Neutrophil (primary cell): ENCODE data around the gene UVSSA.
"Not testable (repeated sequence)": the region's sequence is repeated elsewhere in the genome, so short reads cannot be mapped to it uniquely, and the experiment has no call there.

ENCODE experiments used
- H3K27ac ChIP-seq: fragments of 200-600 bp; sonication (generic); 2 replicates; pipeline ENCODE4 v1.5.1; 2016; ENCODE audit warnings: mild to moderate bottlenecking, moderate library complexity
- H3K27me3 ChIP-seq: fragments of 200-600 bp; sonication (generic); 2 replicates; pipeline ENCODE4 v1.6.0; 2016; ENCODE audit warnings: mild to moderate bottlenecking
- H3K36me3 ChIP-seq: fragments of 200-600 bp; sonication (generic); 2 replicates; pipeline ENCODE4 v1.5.1; 2017
- H3K4me1 ChIP-seq, 2 experiments: fragments of 200-600 bp in 1 of 2; sonication (generic) in 1 of 2; 1 replicate in 1 of 2; 2 replicates in 1 of 2; pipeline versions ENCODE4 v1.5.1 to v1.6.1; 2013 to 2016; ENCODE audit warnings: low read depth in 1 of 2, low read length in 1 of 2, mild to moderate bottlenecking in 1 of 2, moderate library complexity in 1 of 2; ENCODE audit not compliant: control insufficient read depth in 1 of 2, insufficient read depth in 1 of 2
- H3K4me3 ChIP-seq, 2 experiments: fragments of 200-600 bp in 1 of 2; sonication (generic) in 1 of 2; 1 replicate in 1 of 2; 2 replicates in 1 of 2; pipeline ENCODE4 v1.5.1; 2013 to 2016; ENCODE audit warnings: low read depth in 1 of 2, low read length in 1 of 2, mild to moderate bottlenecking in 1 of 2, moderate library complexity in 1 of 2
- H3K9me3 ChIP-seq: fragments of 200-600 bp; sonication (generic); 2 replicates; pipeline ENCODE4 v1.5.1; 2016
- TF ChIP-seq, protein P1 (sequence below): fragments of 200-600 bp; sonication (generic); IDR thresholded peaks from 2 replicates; pipeline ENCODE4 v1.5.1; 2016; ENCODE audit warnings: antibody characterized with exemption

The UVSSA gene

DNA sequence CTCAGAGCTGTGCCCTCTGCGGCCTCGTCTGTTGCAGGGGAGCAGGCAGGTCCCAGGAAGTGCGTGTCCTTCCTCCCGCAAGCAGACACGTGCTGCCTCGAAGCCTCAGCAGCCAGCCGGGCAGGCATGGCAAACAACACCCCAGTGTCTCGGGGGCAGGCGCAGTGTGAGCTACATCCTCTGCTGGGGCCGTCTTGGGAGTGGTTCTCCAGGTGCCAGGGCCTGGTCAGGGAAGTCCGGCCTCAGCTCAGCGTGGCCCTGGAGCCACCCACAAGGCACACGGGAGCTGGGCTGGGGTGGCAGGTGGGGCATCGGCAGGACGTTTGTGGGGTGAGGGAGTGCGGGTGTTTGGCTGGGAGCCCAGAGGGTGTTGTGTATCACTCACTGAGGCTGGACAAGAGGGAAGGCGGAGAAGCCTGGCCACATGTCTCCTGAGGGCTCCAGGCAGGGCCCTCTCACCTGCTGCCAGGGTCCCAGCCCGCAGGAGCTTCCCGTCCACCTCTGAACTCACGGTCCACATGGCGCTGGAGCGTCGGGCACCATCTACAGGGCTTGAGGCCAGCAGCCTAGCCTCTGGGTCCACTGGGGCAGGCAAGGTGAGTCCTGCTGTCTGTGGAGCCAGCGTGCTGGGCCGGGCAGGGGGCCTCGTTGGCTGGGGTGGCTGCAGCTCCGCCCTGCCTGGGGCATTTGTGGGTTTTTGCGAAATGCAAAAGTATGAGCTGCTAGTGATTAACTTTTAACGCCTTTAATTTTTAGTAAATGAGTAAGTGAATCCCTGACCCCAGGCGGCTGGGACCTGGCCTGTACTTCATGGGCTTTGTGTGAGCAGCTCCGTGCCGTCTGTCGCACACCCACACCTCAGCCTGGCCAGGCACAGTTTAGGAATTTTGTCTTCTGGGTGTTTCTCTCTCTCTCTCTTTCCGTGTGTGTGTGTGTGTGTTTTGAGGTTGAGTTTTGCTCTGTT, 17.3 kb upstream of the UVSSA start:
- TF ChIP-seq, protein P1, sequence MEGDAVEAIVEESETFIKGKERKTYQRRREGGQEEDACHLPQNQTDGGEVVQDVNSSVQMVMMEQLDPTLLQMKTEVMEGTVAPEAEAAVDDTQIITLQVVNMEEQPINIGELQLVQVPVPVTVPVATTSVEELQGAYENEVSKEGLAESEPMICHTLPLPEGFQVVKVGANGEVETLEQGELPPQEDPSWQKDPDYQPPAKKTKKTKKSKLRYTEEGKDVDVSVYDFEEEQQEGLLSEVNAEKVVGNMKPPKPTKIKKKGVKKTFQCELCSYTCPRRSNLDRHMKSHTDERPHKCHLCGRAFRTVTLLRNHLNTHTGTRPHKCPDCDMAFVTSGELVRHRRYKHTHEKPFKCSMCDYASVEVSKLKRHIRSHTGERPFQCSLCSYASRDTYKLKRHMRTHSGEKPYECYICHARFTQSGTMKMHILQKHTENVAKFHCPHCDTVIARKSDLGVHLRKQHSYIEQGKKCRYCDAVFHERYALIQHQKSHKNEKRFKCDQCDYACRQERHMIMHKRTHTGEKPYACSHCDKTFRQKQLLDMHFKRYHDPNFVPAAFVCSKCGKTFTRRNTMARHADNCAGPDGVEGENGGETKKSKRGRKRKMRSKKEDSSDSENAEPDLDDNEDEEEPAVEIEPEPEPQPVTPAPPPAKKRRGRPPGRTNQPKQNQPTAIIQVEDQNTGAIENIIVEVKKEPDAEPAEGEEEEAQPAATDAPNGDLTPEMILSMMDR = no peak
- no peaks in the 10 kb centered on the region for H3K4me1 ChIP-seq
- H3K36me3 ChIP-seq = peaks cover 95% of the 10 kb centered on the region
- peak overlapping the region; percentile 31 for H3K27ac ChIP-seq
- H3K9me3 ChIP-seq = no peaks in the 10 kb centered on the region
- H3K4me3 ChIP-seq = no peak overlapping the region
- no peaks in the 10 kb centered on the region for H3K27me3 ChIP-seq

DNA sequence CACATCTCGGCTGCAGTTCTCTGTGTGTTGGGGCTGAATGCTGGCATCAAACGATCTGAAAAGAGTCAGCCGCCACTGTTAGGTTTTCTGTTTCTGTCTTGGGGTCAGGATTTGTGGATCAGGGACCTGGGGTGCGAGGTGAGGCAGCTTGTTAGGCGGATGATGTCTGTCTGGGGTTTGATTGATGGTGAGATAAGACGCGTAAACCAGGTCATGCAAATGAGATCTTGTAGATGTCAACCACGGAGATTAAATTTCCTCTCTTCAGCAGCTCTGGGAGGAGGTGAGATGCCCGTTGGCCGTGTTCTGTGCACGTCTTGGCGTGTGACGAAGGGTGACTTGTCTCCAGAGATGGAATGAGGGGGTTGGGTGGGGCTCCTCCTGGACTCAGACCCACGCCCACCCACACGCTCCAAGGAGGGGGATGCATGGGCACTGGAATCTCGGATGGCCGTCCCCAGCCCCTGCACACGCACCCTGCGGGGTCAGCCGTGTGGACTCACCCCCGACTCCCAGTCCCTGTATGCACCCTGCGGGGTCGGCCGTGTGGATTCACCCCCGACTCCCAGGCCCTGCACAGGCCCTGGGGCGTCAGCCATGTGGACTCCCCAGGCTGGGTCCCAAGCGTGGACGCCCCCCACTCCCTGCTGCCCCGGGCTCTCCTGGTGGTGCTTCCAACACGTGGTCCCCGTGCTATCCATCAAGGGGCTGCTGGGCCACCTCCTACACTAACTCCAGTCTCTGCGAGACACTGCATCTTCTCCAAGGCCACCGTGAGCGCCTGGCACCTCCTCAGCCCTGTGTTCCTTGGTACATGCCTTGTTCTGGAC, 16.0 kb upstream of the UVSSA start:
- no peak overlapping the region for H3K27ac ChIP-seq
- no peaks in the 10 kb centered on the region for H3K9me3 ChIP-seq
- TF ChIP-seq, protein P1 = no peak
- H3K4me1 ChIP-seq = no peaks in the 10 kb centered on the region
- no peak overlapping the region for H3K4me3 ChIP-seq
- no peaks in the 10 kb centered on the region for H3K27me3 ChIP-seq
- peaks cover 86% of the 10 kb centered on the region for H3K36me3 ChIP-seq

DNA sequence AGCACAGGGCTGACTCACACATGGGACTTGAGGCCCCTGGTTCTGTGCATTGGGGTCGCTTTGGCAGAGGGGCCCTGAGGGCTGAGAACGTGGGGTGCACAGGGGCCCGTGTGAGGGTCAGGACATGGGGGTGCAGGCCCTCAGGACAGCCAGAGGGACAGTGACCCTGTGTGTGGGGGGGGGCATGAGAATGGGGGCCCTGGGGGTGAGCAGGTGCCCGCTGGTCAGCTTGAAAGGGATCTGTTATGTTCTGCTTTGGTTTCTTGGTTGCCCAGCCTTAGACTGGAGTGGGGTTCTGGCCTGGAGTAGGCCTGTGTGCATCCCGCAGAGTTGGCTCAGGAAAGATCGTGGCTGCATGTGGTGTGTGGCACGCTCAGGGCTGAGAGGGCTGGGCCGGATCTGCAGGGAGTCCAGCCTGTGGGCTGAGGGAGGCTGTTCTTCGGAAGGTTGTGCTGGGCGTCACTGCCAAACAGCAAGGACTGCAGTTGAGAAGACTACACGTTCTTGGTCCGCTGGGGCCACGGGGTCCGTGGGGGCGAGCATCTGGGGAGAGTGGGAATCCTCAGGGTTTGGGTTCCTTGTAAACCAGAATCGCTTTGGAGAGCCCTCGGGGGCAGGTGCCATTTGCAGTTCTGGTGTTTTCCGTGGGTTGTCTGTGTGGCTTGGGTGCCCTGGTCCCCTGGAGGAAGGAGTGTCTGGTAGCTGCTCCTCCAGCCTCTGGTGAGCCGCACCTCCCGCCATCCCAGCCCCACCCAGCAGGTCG, 15.2 kb upstream of the UVSSA start:
- peaks cover 80% of the 10 kb centered on the region for H3K36me3 ChIP-seq
- H3K4me3 ChIP-seq = no peak overlapping the region
- H3K27me3 ChIP-seq = no peaks in the 10 kb centered on the region
- peaks cover 6% of the 10 kb centered on the region for H3K9me3 ChIP-seq
- TF ChIP-seq, protein P1 = no peak
- H3K27ac ChIP-seq = no peak overlapping the region
- H3K4me1 ChIP-seq = peaks cover 0 to 5% of the 10 kb centered on the region in 2 experiments

DNA sequence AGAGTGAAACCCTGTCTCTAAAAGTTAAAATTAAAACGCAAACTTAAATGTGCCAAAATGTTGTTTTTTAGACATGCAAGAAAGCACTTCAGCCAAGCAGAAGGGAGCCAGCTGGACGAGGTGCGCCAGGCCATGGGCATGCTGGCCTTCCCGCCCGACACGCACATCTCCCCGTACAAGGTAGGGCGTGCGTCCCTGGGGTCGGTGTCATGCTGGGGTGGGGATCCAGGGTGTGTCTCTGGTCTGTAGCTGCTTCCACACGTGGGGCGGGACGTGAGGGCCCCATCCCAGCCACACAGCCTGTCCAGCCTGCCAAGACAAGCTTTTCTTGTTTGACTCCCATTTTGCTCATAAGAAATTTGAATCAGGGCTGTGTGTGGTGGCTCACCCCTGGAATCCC, 14.3 kb upstream of the UVSSA start:
- Histone ChIP-seq H3K4me3 (no peak overlapping the region), H3K9me3 (peaks cover 9% of the 10 kb centered on the region), H3K27ac (peak overlapping the region; percentile 49), H3K27me3 (no peaks in the 10 kb centered on the region), H3K36me3 (peaks cover 80% of the 10 kb centered on the region), H3K4me1 (peaks cover 0 to 8% of the 10 kb centered on the region in 2 experiments)
- TF ChIP-seq, protein P1 = no peak

DNA sequence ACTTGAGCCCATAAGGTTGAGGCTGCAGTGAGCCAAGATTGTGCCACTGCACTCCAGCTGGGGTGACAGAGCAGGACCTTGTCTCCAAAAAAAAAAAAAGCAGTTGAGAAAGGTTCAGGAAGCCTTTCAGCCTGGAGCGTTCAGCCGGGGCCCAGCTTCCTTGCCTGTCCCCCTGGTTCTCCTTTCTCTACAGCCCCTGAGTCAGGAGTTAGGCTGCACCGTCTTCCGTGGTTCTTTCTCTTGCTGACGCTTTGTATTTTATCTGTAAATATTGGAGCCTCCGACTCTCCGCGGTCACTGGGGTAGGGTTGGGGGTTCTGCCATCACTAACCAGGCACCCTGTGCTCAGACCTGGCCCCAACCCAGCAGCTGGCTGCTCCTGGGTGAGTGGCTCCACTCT, 13.8 kb upstream of the UVSSA start:
- H3K4me1 ChIP-seq = peaks cover 0 to 8% of the 10 kb centered on the region in 2 experiments
- peaks cover 10% of the 10 kb centered on the region for H3K9me3 ChIP-seq
- H3K36me3 ChIP-seq = peaks cover 80% of the 10 kb centered on the region
- H3K27me3 ChIP-seq = no peaks in the 10 kb centered on the region
- peak overlapping the region; percentile 49 for H3K27ac ChIP-seq
- H3K4me3 ChIP-seq = no peak overlapping the region
- TF ChIP-seq, protein P1 = no peak

DNA sequence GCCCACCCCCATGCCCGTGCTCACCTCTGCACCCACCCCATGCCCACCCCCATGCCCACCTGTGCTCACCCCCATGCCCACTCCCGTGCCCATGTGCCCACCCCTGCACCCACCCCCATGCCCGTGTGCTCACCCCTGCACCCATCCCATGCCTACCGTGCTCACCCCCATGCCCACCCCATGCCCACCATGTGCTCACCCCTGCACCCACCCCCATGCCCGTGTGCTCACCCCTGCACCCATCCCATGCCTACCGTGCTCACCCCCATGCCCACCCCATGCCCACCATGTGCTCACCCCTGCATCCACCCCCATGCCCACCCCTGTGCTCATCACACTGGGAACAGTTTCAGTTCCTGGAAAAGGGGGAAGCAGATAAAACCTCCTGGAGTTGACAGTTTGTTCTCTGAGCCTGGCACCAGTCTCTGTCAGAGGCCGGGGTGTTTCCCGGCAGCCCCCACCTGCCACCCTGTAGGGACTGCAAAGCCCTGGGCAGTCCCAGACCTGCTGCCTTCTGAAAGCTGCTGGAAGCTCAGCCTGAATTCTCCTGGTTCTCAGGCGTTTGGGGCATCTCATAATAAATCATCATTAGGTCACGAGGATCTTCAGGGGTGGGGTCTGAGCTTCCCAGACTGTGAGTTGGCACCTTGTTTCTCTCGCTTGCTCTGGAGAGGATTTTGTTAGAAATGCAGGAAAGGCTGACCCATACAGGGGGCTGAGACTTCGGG, 13.0 kb upstream of the UVSSA start:
- Histone ChIP-seq H3K36me3 (peaks cover 80% of the 10 kb centered on the region), H3K9me3 (peaks cover 14% of the 10 kb centered on the region), H3K27ac (peak overlapping the region; percentile 88)
- not testable (repeated sequence) for H3K4me3 ChIP-seq, H3K27me3 ChIP-seq, H3K4me1 ChIP-seq
